Mucosa of descending colon (tissue), 3 donors: ENCODE results near the gene KBTBD4. TPM values are rescaled to one million over a fixed set of nuclear protein-coding genes. Genes with fewer than 3 reads are reported as not detected.

Experiments
- ATAC-seq: fragments of 200-7000 bp; cut with Tn5 transposase; one replicate; pipeline ENCODE4 v1.9.1; 2020; ENCODE audit warnings: mild to moderate bottlenecking, moderate library complexity
- DNase-seq, 3 donors: peaks; one replicate each; pipeline ENCODE4 v3.0.0-alpha.2; 2020
- H3K36me3 ChIP-seq: fragments of 200-600 bp; one replicate; pipeline ENCODE4 v1.8.0; 2021; ENCODE audit warnings: low read depth, mild to moderate bottlenecking
- H3K4me1 ChIP-seq: fragments of 200-600 bp; one replicate; pipeline ENCODE4 v1.8.0; 2021; ENCODE audit warnings: low read depth, mild to moderate bottlenecking
- H3K4me3 ChIP-seq: fragments of 200-600 bp; one replicate; pipeline ENCODE4 v1.8.0; 2021; ENCODE audit warnings: mild to moderate bottlenecking
- H3K9me3 ChIP-seq: fragments of 200-600 bp; one replicate; pipeline ENCODE4 v1.8.0; 2021; ENCODE audit warnings: mild to moderate bottlenecking
- CTCF ChIP-seq: fragments of 200-600 bp; IDR thresholded peaks from one replicate; pipeline ENCODE4 v1.8.0; 2022; ENCODE audit warnings: antibody characterized with exemption, mild to moderate bottlenecking
- intact Hi-C, 2 donors: fragments of 100-400 bp; cut with DNase I in 1 of 2; cut with micrococcal nuclease in 1 of 2; formaldehyde crosslinking; loops; one replicate each; pipeline versions ENCODE4 v1.11.0 to v1.11.1; 2022; cut with DNase I, micrococcal nuclease
- total RNA-seq, 3 donors: library from RNA; stranded (reverse); fragmentation: NEBNext Ultra II Directional in 2 of 3; extraction: Animal tissue kit (Norgen Biotek cat#: 25700) in 2 of 3; gene quantifications; one replicate each; pipeline versions ENCODE4 v1.2.1 to v1.2.4, GENCODE V29; 2021 to 2023
- donor health status: DM: no; HTN: no; CAD: no; lungs with moderate emphysema.
- donor health status: DM: no; HTN: no; CAD: no.
- donor health status: DM: no; HTN: yes; CAD: no.

Gene KBTBD4
- total RNA-seq, 3 donors from 2014 or later, result 14.1 to 18.2 (median 16.0) TPM

DNA sequence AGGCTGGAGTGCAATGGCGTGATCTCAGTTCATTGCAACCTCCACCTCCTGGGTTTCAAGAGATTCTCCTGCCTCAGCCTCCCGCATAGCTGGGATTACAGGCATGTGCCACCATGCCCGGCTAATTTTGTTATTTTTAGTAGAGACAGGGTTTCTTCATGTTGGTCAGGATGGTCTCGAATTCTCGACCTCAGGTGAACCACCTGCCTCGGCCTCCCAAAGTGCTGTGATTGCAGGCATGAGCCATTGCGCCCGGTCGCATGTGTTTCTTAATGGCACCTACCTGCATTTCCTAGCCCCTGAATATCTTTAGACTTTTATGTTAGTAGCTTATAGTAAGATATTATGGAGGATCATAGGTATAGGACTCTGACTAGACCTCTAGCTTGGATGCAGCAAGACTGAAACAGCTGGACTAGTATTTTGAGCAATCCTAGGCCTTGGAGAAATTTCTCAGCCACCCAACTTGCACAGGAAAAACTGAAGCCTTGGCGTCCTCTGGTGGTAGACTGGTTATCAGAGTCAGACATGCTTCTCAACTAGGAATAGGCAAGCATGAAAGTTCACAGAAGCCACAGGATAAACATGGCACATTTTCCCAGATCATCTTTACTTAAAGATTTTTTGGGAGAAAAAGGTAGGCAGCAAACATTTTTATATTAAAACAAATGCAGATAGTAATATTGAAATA, 38.1 kb upstream of the KBTBD4 start:
- Histone ChIP-seq H3K4me1 (no peaks in the 10 kb centered on the region), H3K9me3 (no peaks in the 10 kb centered on the region), H3K36me3 (no peaks in the 10 kb centered on the region), H3K4me3 (no peak overlapping the region)
- no peak for TF ChIP-seq CTCF
- intact Hi-C loops, result no loop called here
- peak; percentile 48 for ATAC-seq
- DNase-seq, result peak in 1 of 3 donors; percentile 65

DNA sequence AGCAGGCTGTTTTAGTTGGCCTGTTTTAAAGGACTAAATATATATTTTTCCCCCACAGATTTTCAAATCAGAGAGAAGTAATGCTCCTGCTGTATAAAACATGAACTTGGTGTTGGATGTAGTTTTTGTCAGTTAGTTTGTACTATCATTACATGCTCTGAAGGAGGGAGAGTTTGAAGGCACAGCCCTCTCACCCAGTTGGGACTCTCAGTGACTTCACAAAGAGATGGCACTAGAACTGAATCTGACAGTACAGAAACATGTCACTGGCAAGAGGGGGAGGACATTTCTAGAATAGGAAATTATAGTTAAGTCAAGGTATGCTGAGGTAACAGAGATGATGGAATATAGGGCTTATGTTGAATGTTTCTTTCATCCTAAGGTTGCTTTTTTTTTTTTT, 36.5 kb upstream of the KBTBD4 start:
- Histone ChIP-seq H3K36me3 (no peaks in the 10 kb centered on the region), H3K9me3 (no peaks in the 10 kb centered on the region), H3K4me3 (no peak overlapping the region), H3K4me1 (no peaks in the 10 kb centered on the region)
- DNase-seq, result no peak
- TF ChIP-seq CTCF, result no peak
- intact Hi-C loops, result no loop called here
- ATAC-seq, result no peak

DNA sequence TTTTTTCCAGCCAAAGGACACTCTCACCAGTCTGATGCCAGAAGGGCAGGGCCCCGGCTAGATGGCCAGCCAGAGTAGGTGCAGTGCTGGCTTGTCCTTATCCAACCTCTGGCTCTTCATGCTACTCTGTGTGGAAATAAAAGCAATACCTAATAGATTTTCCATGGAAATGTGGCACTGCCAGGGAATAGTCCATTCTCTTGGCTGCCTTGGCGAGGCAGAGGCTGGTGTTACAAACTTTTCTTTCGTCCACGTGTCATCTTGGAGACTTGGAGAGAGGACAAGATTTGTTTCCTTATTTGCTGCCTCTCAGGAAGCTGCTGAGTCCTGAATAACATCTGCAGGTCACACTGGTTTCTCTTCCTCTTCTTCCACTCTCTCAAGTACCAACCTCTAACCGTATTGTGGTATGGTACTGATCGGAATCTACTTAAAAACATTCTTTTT, 32.6 kb upstream of the KBTBD4 start:
- no peak for TF ChIP-seq CTCF
- intact Hi-C loops, result no loop called here
- peak; percentile 36 for ATAC-seq
- Histone ChIP-seq H3K4me1 (no peaks in the 10 kb centered on the region), H3K9me3 (no peaks in the 10 kb centered on the region), H3K36me3 (no peaks in the 10 kb centered on the region), H3K4me3 (no peak overlapping the region)
- DNase-seq, result no peak

DNA sequence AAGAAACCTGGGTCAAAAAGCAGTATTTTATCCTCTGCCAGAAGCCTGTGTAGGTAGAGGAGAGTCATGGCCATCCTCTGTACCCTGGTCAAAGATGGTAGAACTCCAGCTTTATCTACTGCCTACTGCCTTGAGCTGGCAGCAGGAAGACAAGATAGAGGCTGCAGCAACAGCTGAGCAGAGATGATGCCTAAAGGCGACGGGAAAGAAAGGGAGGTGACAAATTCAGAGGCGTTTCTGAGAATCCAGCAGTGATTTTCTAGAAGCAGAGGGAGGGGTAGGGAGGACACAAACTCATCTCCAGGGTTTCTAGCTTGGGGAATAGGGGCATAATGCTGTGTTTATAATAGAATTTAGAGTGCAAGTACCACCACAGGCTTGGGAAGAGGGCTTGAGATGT, 30.9 kb upstream of the KBTBD4 start:
- no peak for TF ChIP-seq CTCF
- DNase-seq, result no peak
- H3K4me3 ChIP-seq, result no peak overlapping the region
- no peaks in the 10 kb centered on the region for H3K36me3 ChIP-seq
- H3K4me1 ChIP-seq, result no peaks in the 10 kb centered on the region
- H3K9me3 ChIP-seq, result no peaks in the 10 kb centered on the region
- ATAC-seq, result no peak
- intact Hi-C loops, result no loop called here

DNA sequence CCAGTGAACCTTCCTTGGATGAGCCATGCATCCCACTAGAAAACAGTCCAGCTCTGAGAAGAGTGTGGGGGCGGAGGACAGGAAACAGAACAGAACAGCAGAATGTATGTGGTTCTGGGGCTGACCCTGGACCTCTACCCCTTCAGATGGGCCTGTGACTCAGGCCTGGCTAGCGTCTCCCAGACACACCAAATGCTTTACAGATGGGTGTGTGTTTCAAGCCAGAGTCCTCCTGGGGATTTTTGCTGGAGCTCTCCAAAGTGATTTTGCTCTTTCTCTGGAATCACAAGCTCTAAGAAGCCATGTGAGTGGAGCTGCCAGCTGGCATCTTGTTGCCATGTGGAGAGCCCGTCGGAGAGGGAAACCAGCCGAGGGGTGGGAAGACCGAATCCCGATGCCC, 28.6 kb upstream of the KBTBD4 start:
- H3K4me3 ChIP-seq, result no peak overlapping the region
- ATAC-seq, result no peak
- no peaks in the 10 kb centered on the region for H3K4me1 ChIP-seq
- no peaks in the 10 kb centered on the region for H3K36me3 ChIP-seq
- no peak for TF ChIP-seq CTCF
- intact Hi-C loops, result no loop called here
- DNase-seq, result no peak
- H3K9me3 ChIP-seq, result no peaks in the 10 kb centered on the region

- no peak for DNase-seq
- no peaks in the 10 kb centered on the region for H3K36me3 ChIP-seq
- intact Hi-C loops, result no loop called here
- H3K4me1 ChIP-seq, result no peaks in the 10 kb centered on the region
- TF ChIP-seq CTCF, result no peak
- no peak for ATAC-seq
- H3K9me3 ChIP-seq, result no peaks in the 10 kb centered on the region
- H3K4me3 ChIP-seq, result no peak overlapping the region
Observed at GRCh38 chr11:47606731-47607130, 28.0 kb upstream of the KBTBD4 start.
